H1 (cell line): ENCODE results near the gene CARM1. TPM values are rescaled to one million over a fixed set of nuclear protein-coding genes. Genes with fewer than 3 reads are reported as not detected.

Experiments used
- BACH1 ChIP-seq: IDR thresholded peaks from 2 replicates; pipeline ENCODE4 v1.6.1; 2012; ENCODE audit warnings: low read length, improper control_type of control experiment
- POLR2AphosphoS5 ChIP-seq: IDR thresholded peaks from 2 replicates; pipeline ENCODE4 v1.6.1; 2011; ENCODE audit warnings: low read depth, low read length
- RAD21 ChIP-seq, 2 experiments: IDR thresholded peaks in 1 of 2; conservative IDR thresholded peaks in 1 of 2; 2 replicates each; pipeline ENCODE4 v1.6.1; 2011; ENCODE audit warnings: low read depth in 2 of 2, low read length in 2 of 2, improper control_type of control experiment in 1 of 2, inconsistent platforms in 1 of 2, mild to moderate bottlenecking in 1 of 2, moderate library complexity in 1 of 2
- SIN3A ChIP-seq, 2 experiments: IDR thresholded peaks in 1 of 2; conservative IDR thresholded peaks in 1 of 2; 2 replicates each; pipeline ENCODE4 v1.6.1; 2011 to 2012; ENCODE audit warnings: low read length in 2 of 2, improper control_type of control experiment in 1 of 2, low read depth in 1 of 2, mild to moderate bottlenecking in 1 of 2
- TAF1 ChIP-seq: IDR thresholded peaks from 2 replicates; pipeline ENCODE4 v1.6.1; 2011; ENCODE audit warnings: mild to moderate bottlenecking, low read depth, low read length
- TBP ChIP-seq: IDR thresholded peaks from 2 replicates; pipeline ENCODE4 v1.6.1; 2011; ENCODE audit warnings: low read depth, low read length, improper control_type of control experiment
- polyA plus RNA-seq, 7 experiments: library from polyadenylated mRNA; depleted of rRNA in 3 of 7; stranded (reverse) in 5 of 7; unstranded in 2 of 7; fragments of >200 nt in 5 of 7; fragments of 200-250 nt in 2 of 7; gene quantifications; 1 replicate in 5 of 7; 2 replicates in 1 of 7; 4 replicates in 1 of 7; pipeline versions ENCODE4 v1.2.1 to v1.2.3, GENCODE V29; 2011 to 2013; ENCODE audit warnings: missing spikeins in 2 of 7, mixed read lengths in 2 of 7
- total RNA-seq: library from RNA; stranded (reverse); fragmentation: NEBNext Ultra II Directional; extraction: Animal tissue kit (Norgen Biotek cat#: 25700); gene quantifications from 2 replicates; pipeline ENCODE4 v1.2.1, GENCODE V29; 2021
- TF ChIP-seq, protein P1 (sequence below): fragments of 300-600 bp; sonication (generic); IDR thresholded peaks from 2 replicates; pipeline ENCODE4 v1.7.1; 2012; ENCODE audit warnings: low read length, moderate library complexity, mild to moderate bottlenecking, inconsistent platforms; ENCODE audit not compliant: insufficient replicate concordance
- TF ChIP-seq, protein P2 (sequence below), 3 experiments: IDR thresholded peaks; 1 replicate in 2 of 3; 2 replicates in 1 of 3; pipeline versions ENCODE4 v1.5.1 to v1.6.1; 2011; ENCODE audit warnings: low read length in 3 of 3, mild to moderate bottlenecking in 3 of 3, inconsistent platforms in 2 of 3, low read depth in 1 of 3, moderate library complexity in 1 of 3; ENCODE audit not compliant: insufficient read depth in 1 of 3; ENCODE audit errors: control extremely low read depth in 1 of 3

Gene CARM1
- total and polyA plus RNA-seq, 2 of the 8 experiments (the other 6 are each of a cell fraction or from before 2014, with no cell fraction given): 134 to 164 TPM

DNA sequence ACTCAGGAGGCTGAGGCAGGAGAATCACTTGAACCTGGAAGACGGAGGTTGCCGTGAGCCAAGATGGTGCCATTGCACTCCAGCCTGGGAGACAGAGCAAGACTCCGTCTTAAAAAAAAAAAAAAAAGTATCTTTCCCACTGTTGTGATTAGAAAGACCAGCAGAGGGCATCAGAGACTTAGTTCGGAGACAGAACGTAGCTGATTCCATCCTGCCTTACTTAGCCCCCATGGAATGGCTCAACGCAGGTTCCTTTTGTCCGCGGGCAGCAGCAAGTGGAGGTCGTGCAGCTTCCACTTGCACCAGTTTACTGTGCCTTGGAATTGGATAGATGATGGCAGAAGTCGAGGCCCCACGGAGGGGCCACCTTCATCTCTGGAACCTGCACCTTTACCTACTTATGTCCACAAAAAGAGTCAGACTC is 65.3 kb downstream of the CARM1 start (continued):
- TF ChIP-seq, protein P1, sequence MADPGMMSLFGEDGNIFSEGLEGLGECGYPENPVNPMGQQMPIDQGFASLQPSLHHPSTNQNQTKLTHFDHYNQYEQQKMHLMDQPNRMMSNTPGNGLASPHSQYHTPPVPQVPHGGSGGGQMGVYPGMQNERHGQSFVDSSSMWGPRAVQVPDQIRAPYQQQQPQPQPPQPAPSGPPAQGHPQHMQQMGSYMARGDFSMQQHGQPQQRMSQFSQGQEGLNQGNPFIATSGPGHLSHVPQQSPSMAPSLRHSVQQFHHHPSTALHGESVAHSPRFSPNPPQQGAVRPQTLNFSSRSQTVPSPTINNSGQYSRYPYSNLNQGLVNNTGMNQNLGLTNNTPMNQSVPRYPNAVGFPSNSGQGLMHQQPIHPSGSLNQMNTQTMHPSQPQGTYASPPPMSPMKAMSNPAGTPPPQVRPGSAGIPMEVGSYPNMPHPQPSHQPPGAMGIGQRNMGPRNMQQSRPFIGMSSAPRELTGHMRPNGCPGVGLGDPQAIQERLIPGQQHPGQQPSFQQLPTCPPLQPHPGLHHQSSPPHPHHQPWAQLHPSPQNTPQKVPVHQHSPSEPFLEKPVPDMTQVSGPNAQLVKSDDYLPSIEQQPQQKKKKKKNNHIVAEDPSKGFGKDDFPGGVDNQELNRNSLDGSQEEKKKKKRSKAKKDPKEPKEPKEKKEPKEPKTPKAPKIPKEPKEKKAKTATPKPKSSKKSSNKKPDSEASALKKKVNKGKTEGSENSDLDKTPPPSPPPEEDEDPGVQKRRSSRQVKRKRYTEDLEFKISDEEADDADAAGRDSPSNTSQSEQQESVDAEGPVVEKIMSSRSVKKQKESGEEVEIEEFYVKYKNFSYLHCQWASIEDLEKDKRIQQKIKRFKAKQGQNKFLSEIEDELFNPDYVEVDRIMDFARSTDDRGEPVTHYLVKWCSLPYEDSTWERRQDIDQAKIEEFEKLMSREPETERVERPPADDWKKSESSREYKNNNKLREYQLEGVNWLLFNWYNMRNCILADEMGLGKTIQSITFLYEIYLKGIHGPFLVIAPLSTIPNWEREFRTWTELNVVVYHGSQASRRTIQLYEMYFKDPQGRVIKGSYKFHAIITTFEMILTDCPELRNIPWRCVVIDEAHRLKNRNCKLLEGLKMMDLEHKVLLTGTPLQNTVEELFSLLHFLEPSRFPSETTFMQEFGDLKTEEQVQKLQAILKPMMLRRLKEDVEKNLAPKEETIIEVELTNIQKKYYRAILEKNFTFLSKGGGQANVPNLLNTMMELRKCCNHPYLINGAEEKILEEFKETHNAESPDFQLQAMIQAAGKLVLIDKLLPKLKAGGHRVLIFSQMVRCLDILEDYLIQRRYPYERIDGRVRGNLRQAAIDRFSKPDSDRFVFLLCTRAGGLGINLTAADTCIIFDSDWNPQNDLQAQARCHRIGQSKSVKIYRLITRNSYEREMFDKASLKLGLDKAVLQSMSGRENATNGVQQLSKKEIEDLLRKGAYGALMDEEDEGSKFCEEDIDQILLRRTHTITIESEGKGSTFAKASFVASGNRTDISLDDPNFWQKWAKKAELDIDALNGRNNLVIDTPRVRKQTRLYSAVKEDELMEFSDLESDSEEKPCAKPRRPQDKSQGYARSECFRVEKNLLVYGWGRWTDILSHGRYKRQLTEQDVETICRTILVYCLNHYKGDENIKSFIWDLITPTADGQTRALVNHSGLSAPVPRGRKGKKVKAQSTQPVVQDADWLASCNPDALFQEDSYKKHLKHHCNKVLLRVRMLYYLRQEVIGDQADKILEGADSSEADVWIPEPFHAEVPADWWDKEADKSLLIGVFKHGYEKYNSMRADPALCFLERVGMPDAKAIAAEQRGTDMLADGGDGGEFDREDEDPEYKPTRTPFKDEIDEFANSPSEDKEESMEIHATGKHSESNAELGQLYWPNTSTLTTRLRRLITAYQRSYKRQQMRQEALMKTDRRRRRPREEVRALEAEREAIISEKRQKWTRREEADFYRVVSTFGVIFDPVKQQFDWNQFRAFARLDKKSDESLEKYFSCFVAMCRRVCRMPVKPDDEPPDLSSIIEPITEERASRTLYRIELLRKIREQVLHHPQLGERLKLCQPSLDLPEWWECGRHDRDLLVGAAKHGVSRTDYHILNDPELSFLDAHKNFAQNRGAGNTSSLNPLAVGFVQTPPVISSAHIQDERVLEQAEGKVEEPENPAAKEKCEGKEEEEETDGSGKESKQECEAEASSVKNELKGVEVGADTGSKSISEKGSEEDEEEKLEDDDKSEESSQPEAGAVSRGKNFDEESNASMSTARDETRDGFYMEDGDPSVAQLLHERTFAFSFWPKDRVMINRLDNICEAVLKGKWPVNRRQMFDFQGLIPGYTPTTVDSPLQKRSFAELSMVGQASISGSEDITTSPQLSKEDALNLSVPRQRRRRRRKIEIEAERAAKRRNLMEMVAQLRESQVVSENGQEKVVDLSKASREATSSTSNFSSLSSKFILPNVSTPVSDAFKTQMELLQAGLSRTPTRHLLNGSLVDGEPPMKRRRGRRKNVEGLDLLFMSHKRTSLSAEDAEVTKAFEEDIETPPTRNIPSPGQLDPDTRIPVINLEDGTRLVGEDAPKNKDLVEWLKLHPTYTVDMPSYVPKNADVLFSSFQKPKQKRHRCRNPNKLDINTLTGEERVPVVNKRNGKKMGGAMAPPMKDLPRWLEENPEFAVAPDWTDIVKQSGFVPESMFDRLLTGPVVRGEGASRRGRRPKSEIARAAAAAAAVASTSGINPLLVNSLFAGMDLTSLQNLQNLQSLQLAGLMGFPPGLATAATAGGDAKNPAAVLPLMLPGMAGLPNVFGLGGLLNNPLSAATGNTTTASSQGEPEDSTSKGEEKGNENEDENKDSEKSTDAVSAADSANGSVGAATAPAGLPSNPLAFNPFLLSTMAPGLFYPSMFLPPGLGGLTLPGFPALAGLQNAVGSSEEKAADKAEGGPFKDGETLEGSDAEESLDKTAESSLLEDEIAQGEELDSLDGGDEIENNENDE: no peak
- TF ChIP-seq TBP (peak; percentile 36; the same call in 1 of the 2 replicates), BACH1 (0 out of 2 replicates have a peak, but pooled peaks have one; percentile 17), RAD21 (IDR thresholded peaks at IDR 0.05 in 1 of 2, conservative IDR thresholded peaks at IDR 0.05 in 1 of 2; ENCODE audit: low read depth in 2 of 2, low read length in 2 of 2) (peak; percentile 76 to 78), TAF1 (peak; percentile 57; the same call in 1 of the 2 replicates), POLR2AphosphoS5 (peak; percentile 64; the same call in 1 of the 2 replicates), SIN3A (conservative IDR thresholded peaks at IDR 0.05 in 1 of 2, IDR thresholded peaks at IDR 0.05 in 1 of 2; ENCODE audit: low read depth in 1 of 2, low read length in 2 of 2) (peak in 1 of 2 experiments; percentile 41; a peak in 1 of 4 replicates)
- TF ChIP-seq, protein P2, sequence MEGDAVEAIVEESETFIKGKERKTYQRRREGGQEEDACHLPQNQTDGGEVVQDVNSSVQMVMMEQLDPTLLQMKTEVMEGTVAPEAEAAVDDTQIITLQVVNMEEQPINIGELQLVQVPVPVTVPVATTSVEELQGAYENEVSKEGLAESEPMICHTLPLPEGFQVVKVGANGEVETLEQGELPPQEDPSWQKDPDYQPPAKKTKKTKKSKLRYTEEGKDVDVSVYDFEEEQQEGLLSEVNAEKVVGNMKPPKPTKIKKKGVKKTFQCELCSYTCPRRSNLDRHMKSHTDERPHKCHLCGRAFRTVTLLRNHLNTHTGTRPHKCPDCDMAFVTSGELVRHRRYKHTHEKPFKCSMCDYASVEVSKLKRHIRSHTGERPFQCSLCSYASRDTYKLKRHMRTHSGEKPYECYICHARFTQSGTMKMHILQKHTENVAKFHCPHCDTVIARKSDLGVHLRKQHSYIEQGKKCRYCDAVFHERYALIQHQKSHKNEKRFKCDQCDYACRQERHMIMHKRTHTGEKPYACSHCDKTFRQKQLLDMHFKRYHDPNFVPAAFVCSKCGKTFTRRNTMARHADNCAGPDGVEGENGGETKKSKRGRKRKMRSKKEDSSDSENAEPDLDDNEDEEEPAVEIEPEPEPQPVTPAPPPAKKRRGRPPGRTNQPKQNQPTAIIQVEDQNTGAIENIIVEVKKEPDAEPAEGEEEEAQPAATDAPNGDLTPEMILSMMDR (IDR thresholded peaks at IDR 0.05; ENCODE audit: control extremely low read depth in 1 of 3, insufficient read depth in 1 of 3, low read depth in 1 of 3, low read length in 3 of 3): peak in 2 of 3 experiments; percentile 69 to 72; a peak in 3 of 4 replicates
